PC-3 (cell line): ENCODE measurements around the gene ARHGEF6. TPM values are rescaled to one million over a fixed set of nuclear protein-coding genes. Genes with fewer than 3 reads are reported as not detected.

ENCODE experiments used
- ATAC-seq: fragments of 200-7000 bp; cut with Tn5 transposase; 2 replicates; pipeline ENCODE4 v1.9.1; 2020; ENCODE audit warnings: mild to moderate bottlenecking, moderate library complexity
- BruUV-seq: library from RNA; stranded (reverse); fragments of 400-500 nt; replicated peaks from 2 replicates; lab custom pipeline; 2021; lab: Mats Ljungman, UMichigan
- CTCF ChIA-PET: fragments of 300-600 bp; sonication (Branson Sonifier 250); formaldehyde crosslinking; loops from one replicate; lab custom pipeline; 2022; ENCODE audit warnings: antibody characterized with exemption; lab: Charles Lee
- POLR2A ChIA-PET: fragments of 300-600 bp; sonication (Branson Sonifier 250); formaldehyde crosslinking; loops from one replicate; lab custom pipeline; 2022; ENCODE audit warnings: antibody characterized with exemption; ENCODE audit not compliant: unreplicated experiment; lab: Charles Lee
- DNase-seq: peaks from one replicate; pipeline ENCODE4 v3.0.0-alpha.2; 2015
- H2AFZ ChIP-seq: fragments of 300-600 bp; sonication (generic); 2 replicates; pipeline ENCODE4 v1.6.0; 2016; ENCODE audit warnings: antibody characterized with exemption, low read length
- H3F3A ChIP-seq: fragments of 300-600 bp; sonication (generic); one replicate; pipeline ENCODE4 v1.6.0; 2017; ENCODE audit warnings: antibody characterized with exemption, low read length, control low read depth, mild to moderate bottlenecking; ENCODE audit not compliant: unreplicated experiment
- H3K27ac ChIP-seq: fragments of 300-600 bp; sonication (generic); 2 replicates; pipeline ENCODE4 v1.5.1; 2016; ENCODE audit warnings: mild to moderate bottlenecking, low read length
- H3K27me3 ChIP-seq: fragments of 300-600 bp; sonication (generic); 2 replicates; pipeline ENCODE4 v1.6.1; 2016; ENCODE audit warnings: low read length, mixed read lengths
- H3K36me3 ChIP-seq: fragments of 300-600 bp; sonication (generic); 2 replicates; pipeline ENCODE4 v1.6.1; 2016; ENCODE audit warnings: low read depth, mixed run types, low read length, mixed read lengths
- H3K4me1 ChIP-seq: fragments of 300-600 bp; sonication (generic); 2 replicates; pipeline ENCODE4 v1.5.1; 2016; ENCODE audit warnings: low read length; ENCODE audit not compliant: insufficient read depth
- H3K4me2 ChIP-seq: fragments of 300-600 bp; sonication (generic); 2 replicates; pipeline ENCODE4 v1.6.0; 2016; ENCODE audit warnings: low read length
- H3K4me3 ChIP-seq: fragments of 300-600 bp; sonication (generic); 2 replicates; pipeline ENCODE4 v1.5.1; 2016; ENCODE audit warnings: mild to moderate bottlenecking, low read length, mixed read lengths
- H3K79me2 ChIP-seq: fragments of 300-600 bp; sonication (generic); 2 replicates; pipeline ENCODE4 v1.6.1; 2017; ENCODE audit warnings: low read length, mixed read lengths
- H3K9ac ChIP-seq: fragments of 300-600 bp; sonication (generic); 2 replicates; pipeline ENCODE4 v1.6.0; 2016; ENCODE audit warnings: mild to moderate bottlenecking, low read length
- H3K9me2 ChIP-seq: fragments of 300-600 bp; sonication (generic); replicated peaks from 2 replicates; pipeline ENCODE4 v1.6.1; 2016; ENCODE audit warnings: mixed run types, low read length, mixed read lengths
- H3K9me3 ChIP-seq: fragments of 300-600 bp; sonication (generic); 2 replicates; pipeline ENCODE4 v1.6.1; 2016; ENCODE audit warnings: low read length, mixed read lengths
- H4K20me1 ChIP-seq: fragments of 300-600 bp; sonication (generic); 2 replicates; pipeline ENCODE4 v1.6.1; 2016; ENCODE audit warnings: low read length, mixed read lengths
- EZH2 ChIP-seq: fragments of 300-600 bp; sonication (generic); IDR thresholded peaks from one replicate; pipeline ENCODE4 v1.6.1; 2017; ENCODE audit warnings: antibody characterized with exemption, mild to moderate bottlenecking, low read length; ENCODE audit not compliant: unreplicated experiment
- EZH2phosphoT487 ChIP-seq: fragments of 300-600 bp; sonication (generic); IDR thresholded peaks from 2 replicates; pipeline ENCODE4 v1.6.1; 2018; ENCODE audit warnings: mild to moderate bottlenecking, antibody characterized with exemption, low read length, borderline replicate concordance
- intact Hi-C: fragments of 100-400 bp; cut with micrococcal nuclease; formaldehyde crosslinking; loops from 2 replicates; pipeline ENCODE4 v1.9.0; 2023
- total RNA-seq: library from RNA; depleted of rRNA; stranded (reverse); fragments of >200 nt; gene quantifications from 2 replicates; pipeline ENCODE4 v1.2.3, GENCODE V29; 2014
- TF ChIP-seq, protein P1 (sequence below): fragments of 300-600 bp; sonication (generic); conservative IDR thresholded peaks from 2 replicates; pipeline ENCODE4 v1.5.1; 2017; ENCODE audit warnings: antibody characterized with exemption, low read depth, mild to moderate bottlenecking, low read length

ARHGEF6 gene
- total RNA-seq, 1 experiment from 2014 or later = 3.3 TPM

GRCh38 chrX:136728393-136728792 lies 52.3 kb downstream of the ARHGEF6 start:
- no peak overlapping the region for H3K9ac ChIP-seq
- H3K36me3 ChIP-seq = no peaks in the 10 kb centered on the region
- H3K9me2 ChIP-seq = no peaks in the 10 kb centered on the region
- H2AFZ ChIP-seq = no peak overlapping the region
- no peak overlapping the region for H3K27ac ChIP-seq
- H3K27me3 ChIP-seq = no peaks in the 10 kb centered on the region
- DNase-seq (no peak), ATAC-seq (no peak)
- intact Hi-C loops = loop anchor here (5.0 kb wide), 2 partner anchors 39 to 199 kb away; no protein-coding TSS in a partner anchor
- peaks cover 14% of the 10 kb centered on the region for H3K4me1 ChIP-seq
- H3F3A ChIP-seq = no peaks in the 10 kb centered on the region
- H4K20me1 ChIP-seq = no peaks in the 10 kb centered on the region
- BruUV-seq = no TSS peak
- no peak overlapping the region for H3K4me2 ChIP-seq
- H3K4me3 ChIP-seq = no peak overlapping the region
- H3K79me2 ChIP-seq = no peaks in the 10 kb centered on the region
- no peaks in the 10 kb centered on the region for H3K9me3 ChIP-seq
- TF ChIP-seq EZH2 (no peak), EZH2phosphoT487 (no peak)
- TF ChIP-seq, protein P1, sequence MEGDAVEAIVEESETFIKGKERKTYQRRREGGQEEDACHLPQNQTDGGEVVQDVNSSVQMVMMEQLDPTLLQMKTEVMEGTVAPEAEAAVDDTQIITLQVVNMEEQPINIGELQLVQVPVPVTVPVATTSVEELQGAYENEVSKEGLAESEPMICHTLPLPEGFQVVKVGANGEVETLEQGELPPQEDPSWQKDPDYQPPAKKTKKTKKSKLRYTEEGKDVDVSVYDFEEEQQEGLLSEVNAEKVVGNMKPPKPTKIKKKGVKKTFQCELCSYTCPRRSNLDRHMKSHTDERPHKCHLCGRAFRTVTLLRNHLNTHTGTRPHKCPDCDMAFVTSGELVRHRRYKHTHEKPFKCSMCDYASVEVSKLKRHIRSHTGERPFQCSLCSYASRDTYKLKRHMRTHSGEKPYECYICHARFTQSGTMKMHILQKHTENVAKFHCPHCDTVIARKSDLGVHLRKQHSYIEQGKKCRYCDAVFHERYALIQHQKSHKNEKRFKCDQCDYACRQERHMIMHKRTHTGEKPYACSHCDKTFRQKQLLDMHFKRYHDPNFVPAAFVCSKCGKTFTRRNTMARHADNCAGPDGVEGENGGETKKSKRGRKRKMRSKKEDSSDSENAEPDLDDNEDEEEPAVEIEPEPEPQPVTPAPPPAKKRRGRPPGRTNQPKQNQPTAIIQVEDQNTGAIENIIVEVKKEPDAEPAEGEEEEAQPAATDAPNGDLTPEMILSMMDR = no peak
- ChIA-PET POLR2A (no interaction called here), CTCF (no interaction called here)

- DNase-seq = peak; percentile 50
- Histone ChIP-seq H3K9me3 (no peaks in the 10 kb centered on the region), H3K79me2 (no peaks in the 10 kb centered on the region), H3K4me1 (peaks cover 14% of the 10 kb centered on the region), H3K4me3 (no peak overlapping the region), H3K27me3 (no peaks in the 10 kb centered on the region), H3F3A (no peaks in the 10 kb centered on the region), H4K20me1 (no peaks in the 10 kb centered on the region), H3K9me2 (no peaks in the 10 kb centered on the region), H3K27ac (0 out of 2 replicates have a peak overlapping the region, but pooled peaks have one; percentile 18), H2AFZ (peak overlapping the region; percentile 57), H3K9ac (no peak overlapping the region), H3K4me2 (no peak overlapping the region), H3K36me3 (no peaks in the 10 kb centered on the region)
- no TSS peak for BruUV-seq
- no peak for TF ChIP-seq EZH2phosphoT487
- TF ChIP-seq EZH2 = no peak
- TF ChIP-seq, protein P1 = no peak
- ChIA-PET CTCF (no interaction called here), POLR2A (no interaction called here)
- peak; percentile 91 for ATAC-seq
- intact Hi-C loops = loop anchor here (5.0 kb wide), 2 partner anchors 42 to 202 kb away; no protein-coding TSS in a partner anchor
Observed at GRCh38 chrX:136725441-136726104, 55.2 kb downstream of the ARHGEF6 start.

DNA sequence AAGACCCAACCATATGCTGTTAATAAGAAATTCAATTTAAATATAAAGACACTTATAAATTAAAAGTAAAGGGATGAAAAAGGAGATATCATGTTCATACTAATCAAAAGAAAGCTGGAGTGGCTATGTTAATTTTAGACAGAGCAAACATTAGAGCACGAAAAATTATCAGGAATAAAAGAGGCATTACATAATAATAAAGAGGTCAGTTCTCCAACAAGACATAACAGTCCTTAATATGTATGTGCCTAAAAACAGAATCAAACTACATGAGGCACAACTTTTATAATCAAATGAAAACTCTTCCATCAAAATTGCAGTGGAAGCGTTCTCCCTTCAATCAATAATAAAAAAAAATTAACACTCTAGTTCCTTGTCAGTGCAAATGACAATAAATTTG lies 62.6 kb downstream of the ARHGEF6 start:
- no peak for TF ChIP-seq EZH2phosphoT487
- TF ChIP-seq EZH2 = no peak
- TF ChIP-seq, protein P1 = no peak
- H3K27ac ChIP-seq = no peak overlapping the region
- no peak for DNase-seq
- no peaks in the 10 kb centered on the region for H3K36me3 ChIP-seq
- H3K9me2 ChIP-seq = no peaks in the 10 kb centered on the region
- BruUV-seq = no TSS peak
- H3F3A ChIP-seq = no peaks in the 10 kb centered on the region
- H3K9me3 ChIP-seq = no peaks in the 10 kb centered on the region
- ATAC-seq = no peak
- intact Hi-C loops = loop anchor here (10.0 kb wide), 1 partner anchor 147 kb away; no protein-coding TSS in a partner anchor
- H3K9ac ChIP-seq = no peak overlapping the region
- H3K4me3 ChIP-seq = no peak overlapping the region
- H4K20me1 ChIP-seq = no peaks in the 10 kb centered on the region
- H3K79me2 ChIP-seq = no peaks in the 10 kb centered on the region
- H3K27me3 ChIP-seq = no peaks in the 10 kb centered on the region
- no peak overlapping the region for H2AFZ ChIP-seq
- no peak overlapping the region for H3K4me2 ChIP-seq
- ChIA-PET POLR2A (no interaction called here), CTCF (no interaction called here)
- no peaks in the 10 kb centered on the region for H3K4me1 ChIP-seq
